Jurkat, Clone E6-1 (cell line): ENCODE data around the gene TESMIN.

ENCODE experiments used
- DNase-seq: peaks from one replicate; pipeline ENCODE4 v3.0.0-alpha.2; 2011; ENCODE audit warnings: low read depth, low spot score
- H3K4me3 ChIP-seq: 2 replicates; pipeline ENCODE4 v1.5.1; 2011; ENCODE audit warnings: mild to moderate bottlenecking, low read length, control low read depth, moderate library complexity

Gene TESMIN

GRCh38 chr11:68667511-68668500, 83.5 kb downstream of the TESMIN start:
- no peak for DNase-seq
- no peak overlapping the region for H3K4me3 ChIP-seq

GRCh38 chr11:68666849-68667248, 84.5 kb downstream of the TESMIN start:
- no peak for DNase-seq
- H3K4me3 ChIP-seq, result no peak overlapping the region

- DNase-seq, result no peak
- no peak overlapping the region for H3K4me3 ChIP-seq
These were observed 85.9 kb downstream of the TESMIN start for GRCh38 chr11:68665436-68665835.

- no peak for DNase-seq
- H3K4me3 ChIP-seq, result no peak overlapping the region
These were observed 86.4 kb downstream of the TESMIN start for GRCh38 chr11:68664906-68665305.

DNA sequence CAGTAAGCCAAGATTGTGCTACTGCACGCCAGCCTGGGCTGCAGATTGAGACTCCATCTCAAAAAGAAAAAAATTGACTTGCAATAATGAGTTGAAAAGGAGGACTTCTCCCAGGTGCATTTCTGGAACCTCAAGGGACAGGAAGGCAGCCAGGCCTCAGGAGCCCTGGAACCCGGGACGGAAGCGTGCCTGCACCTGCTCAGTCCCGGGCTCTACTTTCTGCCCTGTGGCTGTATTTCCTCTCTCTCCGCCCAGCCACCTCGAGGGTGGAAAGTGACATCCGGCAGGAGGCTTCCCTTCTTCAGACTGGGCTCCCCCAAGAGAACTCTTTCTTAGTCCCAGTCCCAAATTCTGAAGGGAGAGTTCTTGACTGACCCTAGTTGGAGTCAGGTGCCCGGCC, 87.2 kb downstream of the TESMIN start:
- DNase-seq, result no peak

DNA sequence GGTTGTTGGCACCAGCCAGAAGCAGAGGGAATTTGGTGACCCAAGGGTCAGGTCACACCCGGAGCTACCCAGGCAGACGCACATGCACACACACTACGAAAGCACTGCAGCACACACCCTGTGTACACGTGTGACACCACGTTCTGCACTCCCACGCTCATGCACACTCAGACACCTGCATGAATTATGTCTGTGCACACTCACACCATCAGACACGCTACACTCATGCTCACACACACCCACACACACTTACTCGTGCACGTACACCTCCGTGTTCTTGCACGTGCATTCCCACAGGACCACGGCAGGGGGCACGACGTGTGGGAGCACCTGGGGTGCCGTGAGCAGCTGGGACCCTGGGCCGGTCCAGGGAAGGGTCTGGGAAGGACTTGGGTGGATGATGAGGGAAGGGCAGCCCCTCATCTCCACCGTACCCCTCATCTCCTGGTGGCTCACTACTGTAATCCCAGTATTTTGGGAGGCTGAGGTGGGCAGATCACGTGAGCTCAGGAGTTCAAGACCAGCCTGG, 87.8 kb downstream of the TESMIN start:
- no peak overlapping the region for H3K4me3 ChIP-seq
- DNase-seq, result no peak

More for the DNA sequence above, 87.2 kb downstream of the TESMIN start:
- no peak overlapping the region for H3K4me3 ChIP-seq

- no peak for DNase-seq
- H3K4me3 ChIP-seq, result no peak overlapping the region
These were observed 89.4 kb downstream of the TESMIN start for GRCh38 chr11:68661697-68662603.

GRCh38 chr11:68661014-68661413, 90.3 kb downstream of the TESMIN start:
- no peak overlapping the region for H3K4me3 ChIP-seq
- DNase-seq, result no peak

GRCh38 chr11:68660066-68660810, 91.1 kb downstream of the TESMIN start:
- no peak overlapping the region for H3K4me3 ChIP-seq
- DNase-seq, result no peak

DNA sequence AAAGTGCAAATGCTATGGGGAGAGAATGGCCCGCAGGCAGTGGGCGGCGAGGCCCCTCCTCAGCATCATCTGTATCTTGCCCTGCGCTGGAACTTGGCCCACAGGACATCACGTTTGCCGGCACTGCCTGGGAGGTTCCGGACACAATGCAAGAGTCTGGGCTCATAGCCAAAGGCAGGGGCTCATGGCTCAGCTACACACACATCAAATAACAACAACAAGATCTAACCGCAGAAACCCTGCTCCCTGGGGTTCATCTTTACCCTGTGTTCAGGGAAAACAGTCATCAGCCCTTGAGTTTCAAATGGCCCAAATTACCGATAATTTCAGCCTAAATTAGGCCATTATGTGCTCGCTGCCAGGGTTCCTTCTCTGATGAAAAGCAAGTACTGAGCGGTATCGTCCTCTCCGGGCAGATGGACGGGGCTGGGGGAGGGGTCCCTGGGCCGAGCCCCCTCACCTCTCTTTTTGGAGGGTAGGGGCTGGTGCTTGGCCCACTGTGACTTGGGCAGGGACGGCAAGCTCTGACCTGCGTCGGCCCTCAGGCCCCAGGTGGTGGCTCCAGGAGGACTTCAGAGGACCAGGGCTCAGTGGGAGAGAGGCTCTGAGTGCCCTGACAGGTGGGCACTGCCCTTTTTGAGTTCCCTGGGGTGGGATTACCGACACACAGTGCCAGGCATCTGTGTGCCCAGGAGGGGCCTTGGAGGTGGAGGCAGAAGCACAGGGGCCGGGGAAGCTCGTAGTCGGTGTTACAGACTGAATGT, 92.0 kb downstream of the TESMIN start:
- no peak overlapping the region for H3K4me3 ChIP-seq
- DNase-seq, result peak; percentile 3

DNA sequence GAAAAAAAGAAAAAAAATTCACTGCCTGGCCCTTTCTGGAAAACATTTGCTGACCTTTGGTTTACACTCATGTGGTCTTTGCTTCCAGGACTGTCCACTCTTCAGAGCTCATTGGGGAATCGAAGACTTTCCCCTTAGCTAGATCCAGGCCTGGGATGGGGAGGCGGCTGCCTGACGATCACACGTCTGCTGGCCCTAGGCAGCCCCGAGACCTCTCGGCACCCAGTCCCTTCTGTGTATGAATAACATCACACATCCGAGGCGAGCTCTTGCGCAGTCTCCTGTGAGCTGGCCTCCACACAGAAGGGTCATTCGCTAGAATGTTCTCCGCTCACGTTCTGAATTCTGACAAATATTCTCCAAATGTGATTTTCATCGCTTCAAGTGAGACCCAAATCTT, 92.7 kb downstream of the TESMIN start:
- H3K4me3 ChIP-seq, result no peak overlapping the region
- no peak for DNase-seq

DNA sequence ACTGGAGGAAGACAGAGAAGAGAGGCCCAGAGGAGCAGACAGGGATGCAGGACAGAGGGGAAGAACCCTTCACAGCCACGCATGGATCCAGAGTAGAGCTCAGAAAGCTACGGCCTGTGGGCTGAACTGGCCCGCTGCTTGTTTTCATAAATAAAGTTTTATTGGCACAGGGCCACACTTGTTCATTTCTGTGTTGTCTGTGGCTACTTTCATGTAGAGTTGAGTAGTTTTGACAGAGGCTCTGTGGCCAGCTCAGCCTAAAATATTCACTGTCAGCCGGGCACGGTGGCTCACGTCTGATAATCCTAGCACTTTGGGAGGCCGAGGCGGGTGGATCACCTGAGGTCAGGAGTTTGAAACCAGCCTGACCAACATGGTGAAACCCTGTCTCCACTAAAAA, 93.2 kb downstream of the TESMIN start:
- H3K4me3 ChIP-seq, result no peak overlapping the region
- no peak for DNase-seq
